HG03565 (cell line): ENCODE results near the gene UNC93B1.
A peak's percentile ranks its signal among the peaks of the same experiment; 100 is the strongest.

Source experiments
- ATAC-seq: cut with Tn5 transposase; IDR thresholded peaks from one replicate; pipeline ENCODE4 v1.9.1; 2021; ENCODE audit warnings: mild to moderate bottlenecking, moderate library complexity; ENCODE audit not compliant: unreplicated experiment

UNC93B1 gene

DNA sequence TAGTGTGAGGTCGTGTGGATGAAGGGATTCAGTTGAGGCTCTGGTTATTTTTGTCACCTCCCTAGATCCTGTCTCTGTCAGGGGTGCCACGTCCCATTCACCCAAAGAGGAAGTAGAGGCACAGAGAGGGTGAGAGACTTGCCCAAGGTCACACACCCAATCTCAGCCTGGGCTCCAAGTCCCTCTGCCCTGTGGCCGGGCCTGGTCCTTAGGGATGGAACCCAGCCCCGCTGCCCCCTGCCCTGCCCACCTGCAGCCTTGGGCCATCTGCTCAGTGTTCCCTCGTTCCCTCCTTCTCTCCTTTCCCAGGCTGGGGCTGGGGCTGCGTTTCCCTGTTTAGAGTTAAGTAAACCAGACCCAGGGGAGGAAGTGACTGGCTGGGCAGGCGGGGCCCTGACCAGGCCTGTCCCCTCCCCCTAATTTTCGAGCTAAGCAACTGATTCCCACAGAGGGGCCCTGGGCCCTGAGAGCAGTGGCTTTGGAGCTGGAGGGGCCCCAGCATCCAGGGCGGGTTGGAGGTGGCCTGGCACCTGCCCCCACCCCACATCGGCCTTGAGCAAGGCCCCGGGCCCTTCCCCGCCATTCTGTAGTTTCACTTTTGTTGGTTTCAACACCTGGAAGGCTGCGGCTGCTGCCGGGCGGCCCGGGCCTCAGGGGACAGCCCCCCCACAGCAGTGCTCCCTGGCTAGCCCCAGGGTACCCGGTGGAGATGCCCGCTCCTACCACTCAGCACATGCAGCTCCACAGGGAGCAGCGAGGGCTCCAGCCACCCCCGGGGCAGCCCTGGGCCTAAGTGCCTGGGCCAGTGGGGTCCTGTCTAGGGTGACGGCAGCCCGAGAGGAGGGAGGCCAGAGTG is 36.4 kb upstream of the UNC93B1 start:
- no peak for ATAC-seq

DNA sequence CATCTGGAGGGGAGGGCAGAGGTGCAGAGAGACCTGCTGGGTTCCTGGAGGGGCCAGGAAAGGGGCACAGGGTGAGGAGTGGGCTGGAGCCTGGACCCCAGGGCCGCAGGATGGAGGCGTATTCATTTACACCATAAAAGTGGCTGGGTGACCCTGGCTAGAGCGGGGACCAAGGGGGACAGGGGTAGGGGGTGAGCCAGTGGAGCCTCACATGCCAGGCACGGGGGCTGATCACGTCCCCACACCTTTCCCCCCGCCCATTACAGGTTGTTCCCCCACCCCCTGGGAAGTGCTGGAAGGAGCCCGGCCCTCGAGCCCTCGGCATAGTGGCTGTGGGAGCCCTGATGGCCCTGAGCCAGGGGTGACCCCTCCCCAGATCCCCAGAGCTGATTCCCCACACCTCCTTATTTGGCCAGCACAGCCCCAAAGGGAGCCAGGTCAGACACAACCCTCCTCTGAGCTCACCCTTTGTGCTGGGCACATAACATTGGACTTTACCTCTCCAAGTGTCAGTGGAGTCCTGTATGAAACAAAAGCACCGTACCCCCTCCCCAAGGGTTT is 35.7 kb upstream of the UNC93B1 start:
- no peak for ATAC-seq

DNA sequence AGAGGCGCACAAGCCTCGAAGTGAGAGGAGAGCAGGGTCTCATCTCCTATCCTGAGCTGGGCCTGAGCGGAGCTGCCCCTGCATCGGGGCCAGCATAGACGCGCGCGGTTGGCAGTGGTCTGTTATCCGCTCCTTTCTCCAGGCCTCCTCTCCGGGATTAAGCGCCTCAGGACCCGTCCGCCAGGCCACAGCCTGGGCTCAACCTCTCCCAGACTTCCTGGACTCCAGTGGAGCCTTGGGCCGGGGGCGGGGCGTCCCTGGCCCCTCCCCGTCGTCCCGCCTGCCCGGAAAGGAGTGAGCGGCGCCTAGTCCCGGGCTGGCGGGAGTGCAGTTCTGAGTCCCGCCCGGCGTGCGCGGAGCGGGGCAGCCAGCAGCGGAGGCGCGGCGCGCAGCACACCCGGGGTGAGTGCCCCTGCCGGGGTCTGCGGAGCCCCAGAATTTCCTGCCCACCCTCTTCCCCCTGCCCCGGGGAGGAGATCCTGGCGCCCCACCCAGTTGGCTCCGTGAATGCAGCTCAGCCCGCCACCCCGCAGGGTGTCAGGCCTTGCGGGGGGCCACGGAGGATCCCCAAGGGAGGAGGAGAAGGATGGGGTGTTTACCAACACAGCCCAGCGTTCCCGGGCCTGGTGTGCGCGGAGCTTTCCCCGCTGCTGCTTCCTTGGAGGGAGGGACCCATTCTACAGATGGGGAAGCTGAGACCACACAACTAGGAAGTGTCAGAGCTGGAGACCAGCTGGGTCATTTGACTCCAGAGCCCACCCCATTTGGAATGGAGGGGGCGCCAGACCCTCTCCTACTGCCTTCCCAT is 35.0 kb upstream of the UNC93B1 start, which contains the start of gene TCIRG1:
TCIRG1 (plus strand) TSS at position 308 of the 808 bp plus-strand sequence. CDS start 2,247 bp downstream, outside the sequence.
- ATAC-seq, result no peak

DNA sequence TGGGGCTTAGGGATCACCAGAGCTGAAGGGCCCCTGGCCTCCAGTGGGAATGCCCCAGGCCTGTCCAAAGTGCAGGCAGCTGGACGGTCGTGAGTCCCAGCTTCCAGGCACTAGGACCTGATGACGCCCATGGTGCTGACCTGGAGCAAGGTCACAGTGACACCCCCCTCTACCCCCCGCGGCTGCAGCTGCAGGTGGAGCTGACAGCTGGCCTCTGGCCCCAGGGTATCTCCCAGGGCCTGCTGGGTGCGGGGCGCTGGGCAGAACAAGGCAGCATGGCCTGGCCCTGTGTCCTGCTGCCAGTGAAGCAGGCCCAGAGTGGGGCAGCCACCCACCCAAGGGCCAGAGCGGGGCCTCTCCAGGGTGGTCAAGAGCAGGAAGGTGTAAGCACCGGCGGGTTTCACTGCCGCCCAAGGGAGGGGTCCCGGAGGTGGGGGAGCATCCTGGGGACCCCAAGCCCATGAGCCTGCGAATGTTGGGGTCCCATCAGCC is 34.4 kb upstream of the UNC93B1 start:
- ATAC-seq, result no peak

DNA sequence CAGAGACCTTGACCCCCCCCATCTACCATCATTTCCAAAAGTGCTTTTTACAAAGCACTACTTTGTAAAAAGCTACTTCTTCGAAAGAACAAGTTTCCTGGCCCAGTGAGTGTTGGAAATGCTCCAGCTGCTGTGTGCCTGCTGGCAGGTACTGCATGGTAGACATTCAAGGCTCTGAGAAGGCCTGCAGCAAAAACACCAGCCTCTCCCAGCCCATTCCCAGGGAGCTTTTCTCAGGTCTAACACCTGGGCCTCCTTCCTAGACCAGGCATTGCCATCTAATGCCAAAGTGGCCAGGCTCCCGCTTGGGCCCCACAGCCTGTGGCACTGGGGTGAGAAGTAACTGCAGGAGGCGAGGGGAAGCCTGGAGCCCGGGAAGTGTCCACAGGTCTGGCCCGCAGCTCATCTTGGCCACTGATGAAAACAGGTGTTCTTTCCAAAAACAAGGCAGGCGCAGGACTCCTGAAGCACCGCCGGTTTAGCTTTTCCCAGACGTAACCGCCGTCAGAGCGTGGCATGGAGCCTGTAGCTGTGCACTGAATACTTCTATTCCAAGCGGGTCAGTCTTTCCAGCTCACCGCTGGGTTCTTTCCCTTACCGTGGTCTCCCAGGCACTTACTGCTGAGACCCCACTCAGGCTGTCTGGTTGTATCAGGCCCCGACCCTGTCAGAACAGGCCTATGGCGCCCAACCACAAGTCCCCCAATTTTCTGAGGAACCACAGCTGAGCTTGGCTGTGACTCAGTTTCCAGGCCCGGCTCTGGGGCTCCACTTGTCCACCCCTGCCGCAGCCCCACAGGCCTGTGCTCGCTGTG is 33.7 kb upstream of the UNC93B1 start:
- ATAC-seq, result no peak

DNA sequence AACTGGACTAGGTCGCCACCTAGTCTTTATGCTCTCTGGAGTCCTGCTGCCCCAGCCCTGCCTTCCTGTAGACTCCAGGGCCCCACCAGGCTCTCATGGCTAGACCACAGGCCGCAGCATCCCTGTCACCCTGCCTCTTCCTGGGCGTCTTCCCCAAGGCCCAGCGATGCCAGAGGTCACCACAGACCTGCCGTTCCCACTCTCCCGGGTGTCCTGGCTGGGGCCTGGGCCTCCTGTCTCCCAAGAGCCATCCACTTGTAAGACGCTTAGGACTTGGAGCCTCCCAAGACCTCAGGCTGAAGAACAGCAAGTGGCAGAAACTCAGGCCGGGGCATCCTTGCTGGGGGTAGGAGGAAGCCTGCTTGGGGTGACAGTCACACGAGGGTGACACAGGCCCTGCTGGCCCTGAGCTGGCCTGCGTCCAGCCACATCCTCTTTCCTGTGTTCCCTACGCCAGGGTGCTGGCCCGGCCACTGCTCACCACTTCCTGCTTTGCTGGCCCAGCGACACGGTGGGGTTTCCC is 32.9 kb upstream of the UNC93B1 start:
- no peak for ATAC-seq

DNA sequence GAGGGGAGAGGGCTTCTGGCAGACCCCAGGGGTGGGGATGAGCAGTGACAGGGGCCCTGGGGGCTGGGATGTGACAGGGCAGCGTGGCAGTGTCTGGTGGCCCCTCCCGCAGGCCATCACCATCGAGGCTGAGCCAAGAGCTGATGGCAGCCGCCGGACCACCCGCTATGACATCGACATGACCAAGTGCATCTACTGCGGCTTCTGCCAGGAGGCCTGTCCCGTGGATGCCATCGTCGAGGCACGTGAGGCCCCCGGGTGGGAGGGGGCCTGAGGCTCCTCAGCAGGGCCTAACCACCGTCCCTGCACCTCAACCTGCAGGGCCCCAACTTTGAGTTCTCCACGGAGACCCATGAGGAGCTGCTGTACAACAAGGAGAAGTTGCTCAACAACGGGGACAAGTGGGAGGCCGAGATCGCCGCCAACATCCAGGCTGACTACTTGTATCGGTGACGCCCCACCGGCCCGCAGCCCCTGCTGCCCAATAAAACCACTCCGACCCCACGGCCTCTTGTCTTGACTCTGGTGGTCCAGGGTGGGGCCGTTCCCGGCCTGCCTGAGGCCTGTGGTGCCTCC is 32.3 kb upstream of the UNC93B1 start:
- ATAC-seq, result no peak

DNA sequence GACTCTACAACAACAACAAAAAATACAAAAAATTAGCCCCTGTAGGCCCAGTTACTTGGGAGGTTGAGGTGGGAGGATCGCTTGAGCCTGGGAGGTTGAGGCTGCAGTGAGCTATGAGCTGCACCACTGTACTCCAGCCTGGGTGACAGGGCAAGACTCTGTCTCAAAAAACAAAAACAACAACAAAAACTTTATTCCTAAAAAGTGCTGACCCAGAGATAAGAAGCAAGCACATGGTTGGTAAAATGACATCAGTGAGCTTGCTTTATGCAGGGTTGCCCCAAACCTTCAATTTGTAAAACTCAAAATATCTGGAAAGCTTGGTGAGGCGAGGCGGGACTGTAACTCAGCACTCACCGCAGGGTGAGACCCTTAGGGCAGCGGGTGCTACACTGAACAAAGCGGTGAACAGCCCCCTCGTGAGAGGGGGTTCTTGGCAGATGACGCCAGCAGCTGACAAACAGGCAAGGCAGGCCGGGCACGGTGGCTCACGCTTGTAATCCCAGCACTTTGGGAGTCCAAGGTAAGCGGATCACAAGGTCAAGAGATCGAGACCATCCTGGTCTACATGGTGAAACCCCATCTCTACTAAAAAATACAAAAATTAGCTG is 31.5 kb upstream of the UNC93B1 start:
- no peak for ATAC-seq

DNA sequence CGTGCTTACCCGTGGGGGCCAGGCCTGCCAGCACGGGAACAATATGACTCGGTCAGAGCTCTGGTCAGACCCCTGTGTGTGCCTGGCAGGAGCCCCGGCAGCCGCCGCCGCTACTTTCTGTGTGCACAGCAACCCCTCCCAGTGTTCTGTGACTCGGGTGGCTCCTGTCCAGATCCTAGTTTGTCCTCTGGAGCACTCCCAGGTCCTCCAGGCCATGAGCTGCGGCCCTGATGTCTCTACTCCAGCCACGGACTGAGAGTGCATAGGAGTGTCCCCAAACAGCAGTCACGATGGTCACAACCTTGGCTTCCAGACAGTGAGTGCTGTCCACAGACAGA is 29.8 kb upstream of the UNC93B1 start:
- no peak for ATAC-seq

DNA sequence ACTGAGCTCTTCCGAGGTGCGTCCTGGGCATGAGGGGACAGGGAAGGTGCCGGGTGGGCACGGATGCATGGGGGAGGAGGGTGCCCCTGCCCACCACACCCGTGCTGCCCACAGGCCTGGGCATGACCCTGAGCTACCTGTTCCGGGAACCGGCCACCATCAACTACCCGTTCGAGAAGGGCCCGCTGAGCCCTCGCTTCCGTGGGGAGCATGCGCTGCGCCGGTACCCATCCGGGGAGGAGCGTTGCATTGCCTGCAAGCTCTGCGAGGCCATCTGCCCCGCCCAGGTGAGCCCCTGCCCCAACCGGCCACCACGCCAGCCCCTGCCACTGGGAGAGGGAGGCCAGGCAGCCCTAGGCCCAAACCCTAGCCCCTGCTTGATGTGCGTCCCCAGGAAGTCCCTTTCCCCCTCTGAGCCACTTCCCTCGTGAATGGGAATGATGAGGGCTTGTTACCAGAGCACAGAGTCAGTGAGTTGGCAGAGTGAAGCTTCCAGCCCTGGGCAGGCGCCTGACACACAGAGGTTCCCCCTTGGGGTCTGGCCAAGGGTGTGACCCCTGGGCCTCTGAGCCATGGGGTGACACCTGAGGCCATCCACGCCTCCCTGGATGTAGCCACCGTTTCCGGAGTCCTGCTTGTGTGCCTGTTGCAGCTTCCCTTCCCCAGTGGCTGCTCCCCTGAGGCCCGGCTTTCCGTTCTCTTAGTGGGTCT is 29.3 kb upstream of the UNC93B1 start:
- ATAC-seq, result no peak

DNA sequence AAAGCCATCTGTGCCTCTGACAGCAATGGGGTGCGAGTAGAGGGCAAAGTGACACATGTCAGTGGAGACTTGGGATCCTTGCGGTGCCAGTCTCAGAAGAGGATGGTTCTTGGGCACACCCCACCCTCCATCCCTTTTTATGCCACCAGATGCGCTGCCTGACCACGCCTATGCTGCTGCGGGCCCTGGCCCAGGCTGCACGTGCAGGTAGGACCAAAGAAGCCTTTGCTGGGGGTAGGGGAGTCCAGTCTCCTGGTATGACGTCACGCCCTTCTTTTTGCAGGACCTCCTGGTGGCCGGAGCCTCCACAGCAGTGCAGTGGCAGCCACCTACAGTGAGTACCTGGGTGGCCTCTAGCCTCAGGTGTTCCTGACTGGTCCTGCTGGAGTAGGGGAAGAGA is 28.1 kb upstream of the UNC93B1 start:
- no peak for ATAC-seq

DNA sequence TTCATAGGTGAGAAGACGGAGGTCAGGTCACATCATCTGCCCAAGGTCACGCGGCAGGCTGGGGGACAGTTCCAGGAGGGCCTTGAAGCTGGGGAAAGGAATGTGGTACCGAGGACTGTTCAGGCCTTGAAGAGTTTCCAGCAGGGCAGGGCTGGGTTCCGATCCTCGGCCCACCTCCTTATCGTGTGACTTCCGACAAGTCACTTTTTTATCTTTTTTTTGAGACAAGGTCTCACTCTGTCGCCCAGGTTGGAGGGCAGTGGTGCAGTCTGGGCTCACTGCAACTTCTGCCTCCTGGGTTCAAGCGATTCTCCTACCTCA is 27.2 kb upstream of the UNC93B1 start:
- no peak for ATAC-seq

DNA sequence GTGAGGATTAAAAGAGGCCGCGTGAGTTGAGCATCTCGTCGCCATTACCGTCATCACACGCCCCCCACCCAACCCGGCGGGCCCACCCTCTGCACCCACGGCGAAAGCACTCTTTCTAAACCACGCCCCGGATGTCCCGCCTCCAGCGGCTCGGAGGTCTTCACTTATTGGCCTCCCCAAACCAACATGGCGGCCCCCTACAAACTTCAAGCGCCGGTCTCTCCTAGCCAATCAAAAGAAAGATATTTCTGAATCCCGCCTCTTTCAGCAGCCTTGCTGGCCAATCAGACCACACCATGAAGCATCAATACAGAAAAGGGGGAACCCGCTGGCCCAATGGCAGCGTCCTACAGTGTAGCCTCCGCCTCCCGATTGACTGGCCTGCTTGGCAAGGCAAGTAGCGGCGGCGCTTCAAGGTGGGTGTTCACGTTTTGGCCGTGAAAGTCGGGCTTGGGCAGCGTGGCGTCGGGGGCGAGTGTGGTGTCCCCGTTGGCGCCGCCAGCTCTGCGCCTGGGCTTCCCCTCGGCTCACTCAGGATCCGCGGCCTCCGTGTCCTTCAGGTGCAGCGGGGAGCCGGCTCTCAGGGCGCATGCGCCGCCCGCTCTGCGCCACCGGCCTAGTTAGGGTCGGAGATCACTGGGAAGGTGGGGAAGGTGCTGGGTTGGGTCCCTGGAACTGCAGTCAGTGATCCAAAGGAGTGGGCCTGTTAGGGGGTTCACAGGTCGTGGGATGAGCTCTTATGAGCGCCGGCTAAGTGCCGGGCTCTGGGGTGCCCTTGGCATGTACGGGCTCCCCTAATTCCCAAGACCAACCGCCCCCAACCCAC is 26.6 kb upstream of the UNC93B1 start, which contains the start of gene NDUFS8:
NDUFS8 (plus strand) TSS at position 364 of the 826 bp plus-strand sequence. CDS start 1,471 bp downstream, outside the sequence.
- peak; percentile 86 for ATAC-seq

DNA sequence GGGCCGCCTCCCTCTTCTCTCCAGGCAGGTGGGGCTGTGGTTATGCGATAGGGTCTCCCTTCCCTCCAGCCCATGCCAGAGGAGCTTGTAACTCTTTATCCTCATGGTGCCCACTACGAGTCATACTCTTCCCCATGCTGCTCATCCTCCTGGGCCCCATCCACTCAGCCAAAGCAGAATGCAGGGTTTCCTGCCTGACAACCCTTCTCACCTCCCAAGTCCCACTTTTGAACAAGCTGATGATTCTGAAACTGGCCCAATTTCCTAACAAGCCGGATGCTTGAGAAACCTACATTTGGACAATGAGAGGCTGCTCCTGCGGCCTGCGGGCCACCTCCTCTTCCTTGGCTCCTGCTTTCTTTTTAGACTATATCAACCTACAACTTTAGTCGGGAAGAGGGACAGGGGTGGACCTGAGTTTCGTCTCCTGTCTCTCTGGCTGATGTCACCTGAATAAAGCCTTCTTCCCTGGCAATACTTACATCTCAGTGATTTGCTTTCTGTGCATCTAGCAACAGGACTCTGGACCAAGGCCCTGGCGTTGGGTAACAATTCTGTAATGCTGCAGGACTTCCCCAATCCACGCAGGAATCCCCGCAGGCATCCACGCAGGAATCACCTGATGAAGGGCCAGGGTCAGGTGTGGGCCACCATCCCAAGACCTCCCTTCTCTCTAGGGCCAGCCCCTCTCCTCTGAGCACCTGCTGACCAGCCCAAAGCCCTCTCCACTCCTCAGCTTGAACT is 25.1 kb upstream of the UNC93B1 start:
- no peak for ATAC-seq

DNA sequence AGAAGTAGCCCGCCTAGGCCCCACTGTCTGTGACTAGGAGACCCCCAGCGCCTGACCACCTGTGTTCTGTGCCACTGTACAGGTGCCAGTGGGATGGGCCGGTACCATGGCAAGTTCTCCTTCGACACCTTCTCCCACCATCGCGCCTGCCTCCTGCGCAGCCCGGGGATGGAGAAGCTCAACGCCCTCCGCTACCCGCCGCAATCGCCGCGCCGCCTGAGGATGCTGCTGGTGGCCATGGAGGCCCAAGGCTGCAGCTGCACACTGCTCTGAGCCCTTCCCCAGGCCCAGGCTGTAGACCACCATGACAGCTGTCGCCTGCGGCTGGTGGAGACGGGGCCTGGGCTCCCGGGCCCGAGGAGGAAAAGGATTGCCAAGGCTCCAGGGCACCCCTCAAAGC is 23.8 kb upstream of the UNC93B1 start:
- ATAC-seq, result no peak

DNA sequence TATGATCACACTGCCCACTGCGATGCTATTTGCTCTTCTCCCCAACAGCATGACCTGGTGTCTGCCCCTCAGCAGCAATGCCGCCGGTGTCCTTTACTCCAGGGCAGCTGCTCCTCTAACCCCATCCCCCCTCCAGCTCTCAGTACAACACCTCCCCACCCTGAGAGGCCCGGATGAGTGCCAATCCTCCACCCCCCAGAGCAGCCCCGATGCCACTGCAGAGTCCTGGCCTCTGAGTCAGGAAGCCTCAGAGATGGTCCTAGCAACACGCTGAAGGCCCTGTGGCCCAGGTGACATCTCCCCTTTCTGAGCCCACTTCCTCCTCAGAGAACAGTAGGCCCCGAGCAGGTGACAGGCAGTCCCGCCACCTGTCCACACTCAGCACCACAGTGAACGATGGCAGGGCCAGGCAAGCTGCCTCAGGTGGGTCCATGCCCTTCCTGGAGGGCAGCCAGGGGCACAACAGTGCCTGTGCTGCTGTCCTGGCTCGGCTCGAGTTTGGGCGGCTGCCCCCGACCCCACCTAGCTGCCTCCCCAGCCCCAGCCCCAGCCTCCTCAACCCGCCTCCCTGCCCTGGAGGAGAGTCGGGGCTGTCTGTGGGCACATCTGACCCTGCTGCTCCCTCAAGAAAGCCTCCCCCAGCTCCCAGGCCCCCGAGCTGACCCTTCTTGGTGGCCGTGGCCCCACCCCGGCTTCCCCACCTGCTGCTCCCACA is 22.7 kb upstream of the UNC93B1 start:
- ATAC-seq, result no peak

DNA sequence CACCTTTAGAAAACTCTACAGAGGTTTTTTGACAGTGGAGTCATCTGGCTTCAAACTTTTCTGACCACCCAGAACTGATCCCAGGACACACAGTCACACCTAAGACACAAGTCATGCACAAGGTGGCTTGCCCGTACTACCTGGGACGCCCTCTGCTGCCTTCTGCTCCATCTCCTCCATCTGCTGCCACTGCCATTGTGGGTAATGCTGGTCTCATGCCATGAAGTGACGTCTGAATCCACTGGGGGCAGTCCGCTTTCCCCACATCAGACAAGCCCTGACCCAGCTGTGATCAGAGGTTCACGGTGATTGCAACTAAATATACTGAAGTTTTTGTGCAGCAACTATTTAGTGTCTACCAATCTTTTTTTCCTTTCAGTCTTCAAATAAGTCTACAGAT is 21.1 kb upstream of the UNC93B1 start:
- no peak for ATAC-seq
